Thoracic aorta (tissue), 2 donors: ENCODE data around the gene ZDBF2. TPM values are rescaled to one million over a fixed set of nuclear protein-coding genes. Genes with fewer than 3 reads are reported as not detected.

Experiments
- ATAC-seq: fragments of 150-250 bp; one replicate; pipeline ENCODE4 v1.8.0; 2017; ENCODE audit warnings: low read depth; ENCODE audit not compliant: insufficient number of reproducible peaks, low FRiP score
- DNase-seq: peaks from one replicate; pipeline ENCODE4 v3.0.0-alpha.2; 2020; ENCODE audit warnings: low spot score
- H3K27ac ChIP-seq, 2 donors: fragments of 200-600 bp; sonication (generic); 1 replicate in 1 of 2; 2 replicates in 1 of 2; pipeline ENCODE4 v1.5.1; 2016; ENCODE audit warnings: mild to moderate bottlenecking in 2 of 2, moderate library complexity in 2 of 2
- H3K27me3 ChIP-seq: fragments of 200-600 bp; sonication (generic); replicated peaks from 2 replicates; pipeline ENCODE4 v1.6.0; 2016; ENCODE audit warnings: mild to moderate bottlenecking; ENCODE audit not compliant: insufficient read depth
- H3K36me3 ChIP-seq: fragments of 200-600 bp; sonication (generic); one replicate; pipeline ENCODE4 v1.5.1; 2016
- H3K4me1 ChIP-seq, 2 donors: fragments of 200-600 bp; sonication (generic); 1 replicate in 1 of 2; 2 replicates in 1 of 2; pipeline versions ENCODE4 v1.5.1 to v1.6.0; 2016; ENCODE audit warnings: low read depth in 2 of 2, mild to moderate bottlenecking in 1 of 2; ENCODE audit not compliant: control insufficient read depth in 1 of 2
- H3K4me3 ChIP-seq: fragments of 200-600 bp; sonication (generic); 2 replicates; pipeline ENCODE4 v1.5.1; 2016; ENCODE audit warnings: mild to moderate bottlenecking
- H3K9me3 ChIP-seq: fragments of 200-600 bp; sonication (generic); 2 replicates; pipeline ENCODE4 v1.5.1; 2016
- CTCF ChIP-seq: fragments of 200-600 bp; sonication (generic); IDR thresholded peaks from one replicate; pipeline ENCODE4 v1.5.1; 2019; ENCODE audit warnings: antibody characterized with exemption
- total RNA-seq, 2 donors: library from RNA; depleted of rRNA; stranded (reverse); fragments of >200 nt; gene quantifications; one replicate each; pipeline versions ENCODE4 v1.1.0 to v1.2.3, GENCODE V29; 2016

The ZDBF2 gene
- total RNA-seq, 2 donors from 2014 or later = 12.7 to 18.3 TPM

DNA sequence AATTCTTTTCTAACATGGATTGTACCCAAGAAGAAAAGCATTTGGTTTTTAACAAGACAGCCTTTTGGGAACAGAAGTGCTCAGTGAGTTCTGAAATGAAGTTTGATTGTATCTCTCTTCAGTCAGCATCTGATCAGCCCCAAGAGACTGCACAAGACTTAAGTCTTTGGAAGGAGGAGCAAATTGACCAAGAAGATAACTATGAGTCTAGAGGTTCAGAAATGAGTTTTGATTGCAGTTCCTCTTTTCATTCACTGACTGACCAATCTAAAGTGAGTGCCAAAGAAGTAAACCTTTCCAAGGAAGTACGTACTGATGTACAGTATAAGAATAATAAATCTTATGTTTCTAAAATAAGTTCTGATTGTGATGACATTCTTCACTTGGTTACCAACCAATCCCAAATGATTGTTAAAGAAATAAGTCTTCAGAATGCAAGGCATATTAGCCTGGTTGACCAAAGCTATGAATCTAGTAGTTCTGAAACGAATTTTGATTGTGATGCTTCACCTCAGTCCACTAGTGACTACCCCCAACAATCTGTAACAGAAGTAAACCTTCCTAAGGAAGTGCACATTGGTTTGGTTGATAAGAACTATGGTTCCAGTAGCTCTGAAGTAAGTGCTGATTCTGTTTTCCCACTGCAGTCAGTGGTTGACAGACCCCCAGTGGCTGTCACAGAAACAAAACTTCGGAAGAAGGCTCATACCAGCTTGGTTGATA lies 31.2 kb downstream of the ZDBF2 start:
- Histone ChIP-seq H3K9me3 (no peaks in the 10 kb centered on the region), H3K27me3 (no peaks in the 10 kb centered on the region), H3K4me3 (no peak overlapping the region), H3K36me3 (no peaks in the 10 kb centered on the region), H3K4me1 (no peaks in the 10 kb centered on the region), H3K27ac (no peak overlapping the region)
- TF ChIP-seq CTCF = no peak
- ATAC-seq (no peak), DNase-seq (no peak)

GRCh38 chr2:206311026-206311425 lies 36.6 kb downstream of the ZDBF2 start:
- no peaks in the 10 kb centered on the region for H3K9me3 ChIP-seq
- H3K4me1 ChIP-seq = no peaks in the 10 kb centered on the region
- no peaks in the 10 kb centered on the region for H3K36me3 ChIP-seq
- ATAC-seq (no peak), DNase-seq (no peak)
- no peaks in the 10 kb centered on the region for H3K27me3 ChIP-seq
- no peak for TF ChIP-seq CTCF
- H3K4me3 ChIP-seq = no peak overlapping the region
- H3K27ac ChIP-seq = no peak overlapping the region

DNA sequence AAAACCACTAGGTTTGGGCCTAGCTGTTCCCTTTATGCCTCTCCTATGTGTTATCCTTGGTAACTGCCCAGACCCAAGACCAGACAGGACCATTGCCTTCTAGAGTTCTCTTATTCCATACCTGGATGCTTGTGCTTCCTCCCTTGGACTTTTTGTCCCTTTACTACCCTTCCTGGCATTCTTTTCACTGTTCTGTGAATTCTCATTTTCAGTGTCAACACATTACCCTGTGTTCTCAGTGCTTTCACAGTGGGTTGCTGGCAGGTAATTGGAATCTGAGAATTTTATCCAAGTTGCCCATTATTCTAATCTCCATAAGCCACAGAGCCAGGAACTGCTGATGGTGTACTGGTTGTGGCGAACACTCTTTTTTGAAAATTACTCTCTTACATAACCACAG lies 41.7 kb downstream of the ZDBF2 start:
- ATAC-seq (no peak), DNase-seq (no peak)
- Histone ChIP-seq H3K9me3 (peaks cover 4% of the 10 kb centered on the region), H3K36me3 (no peaks in the 10 kb centered on the region), H3K27ac (no peak overlapping the region), H3K4me3 (no peak overlapping the region), H3K4me1 (no peaks in the 10 kb centered on the region), H3K27me3 (no peaks in the 10 kb centered on the region)
- TF ChIP-seq CTCF = no peak

- ATAC-seq (no peak), DNase-seq (no peak)
- no peaks in the 10 kb centered on the region for H3K4me1 ChIP-seq
- peaks cover 4% of the 10 kb centered on the region for H3K9me3 ChIP-seq
- no peak overlapping the region for H3K27ac ChIP-seq
- no peak for TF ChIP-seq CTCF
- H3K36me3 ChIP-seq = no peaks in the 10 kb centered on the region
- no peaks in the 10 kb centered on the region for H3K27me3 ChIP-seq
- no peak overlapping the region for H3K4me3 ChIP-seq
Measured at GRCh38 chr2:206323033-206323432, 48.6 kb downstream of the ZDBF2 start.

GRCh38 chr2:206323486-206323885 lies 49.0 kb downstream of the ZDBF2 start:
- H3K36me3 ChIP-seq = no peaks in the 10 kb centered on the region
- TF ChIP-seq CTCF = no peak
- no peaks in the 10 kb centered on the region for H3K4me1 ChIP-seq
- no peak overlapping the region for H3K27ac ChIP-seq
- no peak overlapping the region for H3K4me3 ChIP-seq
- ATAC-seq (no peak), DNase-seq (no peak)
- no peaks in the 10 kb centered on the region for H3K27me3 ChIP-seq
- H3K9me3 ChIP-seq = peaks cover 4% of the 10 kb centered on the region
